ENCODE results near the gene JAM3.

Gene JAM3

DNA sequence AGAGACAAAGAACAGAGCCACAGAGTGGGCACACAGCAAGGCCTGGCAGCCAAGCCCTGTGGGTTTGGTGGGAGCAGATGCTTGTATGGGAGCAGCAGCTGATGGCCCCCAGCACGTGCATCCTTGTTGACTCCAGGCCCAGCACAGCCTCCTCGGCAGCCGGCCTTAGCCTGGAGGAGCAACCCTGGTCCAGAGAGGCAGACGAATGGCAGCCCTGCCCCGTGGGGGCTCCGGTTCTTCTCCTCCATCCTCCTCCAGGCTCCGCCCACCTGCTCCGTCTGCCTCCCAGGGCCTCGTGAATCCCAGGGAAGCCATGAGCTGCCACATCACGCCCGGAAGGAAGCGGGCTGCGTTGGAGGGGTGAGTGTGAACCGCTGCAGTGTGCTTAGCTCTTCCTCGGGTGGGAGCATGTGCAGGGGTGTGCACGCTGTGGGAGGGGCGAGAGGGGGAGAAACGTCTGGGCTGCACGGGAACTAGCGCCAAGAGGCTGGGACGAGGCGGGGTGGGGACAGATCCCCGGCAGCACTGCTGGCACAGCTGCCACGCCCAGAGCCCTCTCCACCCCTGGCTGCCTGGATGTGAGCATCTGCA is 36.3 kb upstream of the JAM3 start:
- no peak overlapping the region for H3K4me2 ChIP-seq (ENCODE audit: low read depth, low read length, poor library complexity, severe bottlenecking)
- H3K9me3 ChIP-seq (ENCODE audit: insufficient read depth, low read length): no peaks in the 10 kb centered on the region
- H3K27ac ChIP-seq (ENCODE audit: low read depth, low read length): no peak overlapping the region
- no peaks in the 10 kb centered on the region for H4K20me1 ChIP-seq (ENCODE audit: low read depth, low read length)
- no peaks in the 10 kb centered on the region for H3K36me3 ChIP-seq (ENCODE audit: low read length)
- no peak overlapping the region for H2AFZ ChIP-seq (ENCODE audit: low read depth, low read length, severe bottlenecking)
- no peaks in the 10 kb centered on the region for H3F3A ChIP-seq (ENCODE audit: insufficient read depth)
- H3K9me2 ChIP-seq (replicated peaks; ENCODE audit: insufficient read depth, low read length): no peaks in the 10 kb centered on the region
- H3K27me3 ChIP-seq (ENCODE audit: low read length): no peaks in the 10 kb centered on the region
- no peak overlapping the region for H3K9ac ChIP-seq (ENCODE audit: low read length)
- no peak overlapping the region for H3K4me3 ChIP-seq (ENCODE audit: insufficient read depth, low read length, poor library complexity, severe bottlenecking)
- no peak for TF ChIP-seq EZH2phosphoT487 (conservative IDR thresholded peaks at IDR 0.05; ENCODE audit: low read length)
- TF ChIP-seq, protein P1, sequence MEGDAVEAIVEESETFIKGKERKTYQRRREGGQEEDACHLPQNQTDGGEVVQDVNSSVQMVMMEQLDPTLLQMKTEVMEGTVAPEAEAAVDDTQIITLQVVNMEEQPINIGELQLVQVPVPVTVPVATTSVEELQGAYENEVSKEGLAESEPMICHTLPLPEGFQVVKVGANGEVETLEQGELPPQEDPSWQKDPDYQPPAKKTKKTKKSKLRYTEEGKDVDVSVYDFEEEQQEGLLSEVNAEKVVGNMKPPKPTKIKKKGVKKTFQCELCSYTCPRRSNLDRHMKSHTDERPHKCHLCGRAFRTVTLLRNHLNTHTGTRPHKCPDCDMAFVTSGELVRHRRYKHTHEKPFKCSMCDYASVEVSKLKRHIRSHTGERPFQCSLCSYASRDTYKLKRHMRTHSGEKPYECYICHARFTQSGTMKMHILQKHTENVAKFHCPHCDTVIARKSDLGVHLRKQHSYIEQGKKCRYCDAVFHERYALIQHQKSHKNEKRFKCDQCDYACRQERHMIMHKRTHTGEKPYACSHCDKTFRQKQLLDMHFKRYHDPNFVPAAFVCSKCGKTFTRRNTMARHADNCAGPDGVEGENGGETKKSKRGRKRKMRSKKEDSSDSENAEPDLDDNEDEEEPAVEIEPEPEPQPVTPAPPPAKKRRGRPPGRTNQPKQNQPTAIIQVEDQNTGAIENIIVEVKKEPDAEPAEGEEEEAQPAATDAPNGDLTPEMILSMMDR (IDR thresholded peaks at IDR 0.05; ENCODE audit: insufficient read depth, low read length, poor library complexity, severe bottlenecking): no peak
- H3K79me2 ChIP-seq (ENCODE audit: insufficient read depth, low read length): no peaks in the 10 kb centered on the region

DNA sequence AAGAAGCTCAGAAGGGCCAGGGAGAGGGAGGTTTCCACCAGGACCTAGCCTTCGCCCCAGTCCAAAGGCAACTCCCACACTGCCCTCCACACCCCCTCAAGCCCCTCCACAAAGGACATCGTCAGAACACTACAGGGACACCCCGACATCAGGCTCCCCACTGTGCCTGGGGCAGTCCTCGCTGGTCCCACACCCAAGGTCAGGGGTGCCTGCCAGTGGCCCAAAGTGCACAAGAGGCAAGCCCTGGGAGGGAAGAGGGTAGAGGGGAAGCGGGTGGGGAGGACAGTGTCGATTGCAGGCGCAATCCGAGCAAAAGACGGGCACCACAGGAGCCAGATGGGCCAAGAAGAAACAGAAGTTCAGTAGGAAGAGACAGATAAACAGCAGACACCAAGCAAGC is 35.6 kb upstream of the JAM3 start:
- Histone ChIP-seq H3K27me3 (ENCODE audit: low read length) (no peaks in the 10 kb centered on the region), H3K9me3 (ENCODE audit: insufficient read depth, low read length) (no peaks in the 10 kb centered on the region), H2AFZ (ENCODE audit: low read depth, low read length, severe bottlenecking) (no peak overlapping the region), H3K4me3 (ENCODE audit: insufficient read depth, low read length, poor library complexity, severe bottlenecking) (no peak overlapping the region), H3K4me2 (ENCODE audit: low read depth, low read length, poor library complexity, severe bottlenecking) (no peak overlapping the region), H3K36me3 (ENCODE audit: low read length) (no peaks in the 10 kb centered on the region), H3K79me2 (ENCODE audit: insufficient read depth, low read length) (no peaks in the 10 kb centered on the region), H3F3A (ENCODE audit: insufficient read depth) (no peaks in the 10 kb centered on the region), H3K27ac (ENCODE audit: low read depth, low read length) (no peak overlapping the region), H3K9ac (ENCODE audit: low read length) (no peak overlapping the region), H4K20me1 (ENCODE audit: low read depth, low read length) (no peaks in the 10 kb centered on the region), H3K9me2 (replicated peaks; ENCODE audit: insufficient read depth, low read length) (no peaks in the 10 kb centered on the region)
- TF ChIP-seq, protein P1 (IDR thresholded peaks at IDR 0.05; ENCODE audit: insufficient read depth, low read length, poor library complexity, severe bottlenecking): no peak
- no peak for TF ChIP-seq EZH2phosphoT487 (conservative IDR thresholded peaks at IDR 0.05; ENCODE audit: low read length)

DNA sequence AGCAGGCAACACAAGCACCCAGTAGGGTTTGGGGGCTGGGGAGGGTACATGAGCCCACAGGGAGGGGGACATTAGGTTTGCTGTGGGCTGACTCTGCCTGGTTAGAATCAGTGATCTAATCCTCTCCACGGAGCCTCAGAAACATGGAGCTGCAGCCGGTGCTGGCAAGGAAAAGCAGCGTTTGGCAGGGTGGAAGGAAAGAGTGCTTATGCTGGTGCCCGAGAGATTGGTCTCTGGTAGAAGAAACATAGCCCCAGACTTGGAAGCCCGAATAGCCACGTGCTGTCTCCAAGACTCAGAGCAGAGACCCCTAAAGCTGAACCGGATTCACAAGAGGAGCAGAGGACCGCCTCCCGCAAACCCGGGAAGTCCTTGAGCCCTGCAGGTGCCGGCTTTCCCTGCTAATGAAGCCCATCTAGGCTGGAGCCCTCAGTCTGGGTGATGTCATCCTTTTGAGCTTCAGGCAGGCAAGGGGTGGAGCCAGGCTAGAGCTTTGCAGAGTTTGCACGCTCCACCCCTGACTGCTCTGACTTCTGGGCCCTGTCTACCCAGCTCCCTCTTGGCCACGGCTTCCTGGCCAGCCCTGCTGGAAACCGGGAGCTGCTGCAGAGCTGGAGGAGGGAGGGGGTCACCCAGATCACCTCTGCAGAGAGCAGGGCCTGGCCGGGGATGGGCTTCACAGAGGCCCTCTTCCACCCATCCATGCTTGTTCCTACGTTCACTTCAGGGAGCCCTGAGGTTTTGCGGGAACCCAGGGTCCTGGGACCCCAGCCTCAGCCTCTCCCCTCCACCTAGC is 35.0 kb upstream of the JAM3 start:
- Histone ChIP-seq H3F3A (ENCODE audit: insufficient read depth) (no peaks in the 10 kb centered on the region), H3K79me2 (ENCODE audit: insufficient read depth, low read length) (no peaks in the 10 kb centered on the region), H4K20me1 (ENCODE audit: low read depth, low read length) (no peaks in the 10 kb centered on the region), H3K27me3 (ENCODE audit: low read length) (no peaks in the 10 kb centered on the region), H3K36me3 (ENCODE audit: low read length) (no peaks in the 10 kb centered on the region), H3K27ac (ENCODE audit: low read depth, low read length) (no peak overlapping the region), H3K4me2 (ENCODE audit: low read depth, low read length, poor library complexity, severe bottlenecking) (no peak overlapping the region), H3K9ac (ENCODE audit: low read length) (no peak overlapping the region), H3K9me3 (ENCODE audit: insufficient read depth, low read length) (no peaks in the 10 kb centered on the region), H3K4me3 (ENCODE audit: insufficient read depth, low read length, poor library complexity, severe bottlenecking) (no peak overlapping the region), H3K9me2 (replicated peaks; ENCODE audit: insufficient read depth, low read length) (no peaks in the 10 kb centered on the region), H2AFZ (ENCODE audit: low read depth, low read length, severe bottlenecking) (no peak overlapping the region)
- TF ChIP-seq, protein P1 (IDR thresholded peaks at IDR 0.05; ENCODE audit: insufficient read depth, low read length, poor library complexity, severe bottlenecking): no peak
- TF ChIP-seq EZH2phosphoT487 (conservative IDR thresholded peaks at IDR 0.05; ENCODE audit: low read length): no peak

All from SU-DHL-6 (cell line).